Measurements from ENCODE around the gene TADA2A. TPM values are rescaled to one million over a fixed set of nuclear protein-coding genes. Genes with fewer than 3 reads are reported as not detected.

TADA2A gene
- total RNA-seq, 1 experiment from 2014 or later: 11.4 TPM

DNA sequence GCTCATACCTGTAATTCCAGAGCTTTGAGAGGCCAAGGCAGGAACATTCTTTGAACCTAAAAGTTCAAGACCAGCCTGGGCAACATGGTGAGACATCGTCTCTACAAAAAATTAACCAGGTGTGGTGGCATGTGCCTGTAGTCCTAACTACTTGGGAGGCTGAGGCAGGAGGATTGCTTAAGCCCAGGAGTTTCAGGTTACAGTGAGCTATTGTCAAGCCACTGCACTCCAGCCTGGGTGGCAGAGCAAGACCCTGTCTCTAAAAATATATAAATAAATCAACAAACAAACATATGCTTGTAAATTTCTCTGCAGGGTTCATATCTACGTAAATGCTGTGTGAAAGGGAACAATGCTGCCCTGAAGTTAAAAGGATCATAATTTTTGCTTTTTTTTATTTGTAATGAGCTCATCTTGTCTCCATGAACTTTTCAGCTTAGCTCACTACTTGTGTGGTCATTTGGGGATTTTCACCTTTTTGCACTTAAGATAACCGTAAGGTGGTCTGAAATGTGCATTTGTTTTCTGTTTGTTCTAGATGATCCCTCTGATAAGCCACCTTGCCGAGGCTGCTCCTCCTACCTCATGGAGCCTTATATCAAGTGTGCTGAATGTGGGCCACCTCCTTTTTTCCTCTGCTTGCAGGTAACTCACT lies 16.4 kb downstream of the TADA2A start:
- H3K36me3 ChIP-seq (ENCODE audit: control insufficient read depth, insufficient read depth, low read length): peaks cover 7% of the 10 kb centered on the region; the same call in 1 of the 2 replicates
- intact Hi-C loops (cut with micrococcal nuclease; ENCODE audit: unreplicated experiment) (no loop called here), in situ Hi-C loops (cut with HindIII; ENCODE audit: low pct_unique_long_range_greater_than_20kb, low sequenced_read_pairs) (no loop called here)
- no peak overlapping the region for H3K4me3 ChIP-seq (ENCODE audit: low read depth in 2 of 2, low read length in 2 of 2)
- no peak for TF ChIP-seq CTCF (IDR thresholded peaks at IDR 0.05)
- no peak for TF ChIP-seq TCF7L2 (IDR thresholded peaks at IDR 0.05; ENCODE audit: low read depth, low read length)
- no peak for TF ChIP-seq SIN3A (IDR thresholded peaks at IDR 0.05; ENCODE audit: borderline replicate concordance, insufficient read depth, low read depth, low read length)
- no peak for TF ChIP-seq POLR2AphosphoS5 (IDR thresholded peaks at IDR 0.05; ENCODE audit: low read depth, low read length)
- TF ChIP-seq, protein P1, sequence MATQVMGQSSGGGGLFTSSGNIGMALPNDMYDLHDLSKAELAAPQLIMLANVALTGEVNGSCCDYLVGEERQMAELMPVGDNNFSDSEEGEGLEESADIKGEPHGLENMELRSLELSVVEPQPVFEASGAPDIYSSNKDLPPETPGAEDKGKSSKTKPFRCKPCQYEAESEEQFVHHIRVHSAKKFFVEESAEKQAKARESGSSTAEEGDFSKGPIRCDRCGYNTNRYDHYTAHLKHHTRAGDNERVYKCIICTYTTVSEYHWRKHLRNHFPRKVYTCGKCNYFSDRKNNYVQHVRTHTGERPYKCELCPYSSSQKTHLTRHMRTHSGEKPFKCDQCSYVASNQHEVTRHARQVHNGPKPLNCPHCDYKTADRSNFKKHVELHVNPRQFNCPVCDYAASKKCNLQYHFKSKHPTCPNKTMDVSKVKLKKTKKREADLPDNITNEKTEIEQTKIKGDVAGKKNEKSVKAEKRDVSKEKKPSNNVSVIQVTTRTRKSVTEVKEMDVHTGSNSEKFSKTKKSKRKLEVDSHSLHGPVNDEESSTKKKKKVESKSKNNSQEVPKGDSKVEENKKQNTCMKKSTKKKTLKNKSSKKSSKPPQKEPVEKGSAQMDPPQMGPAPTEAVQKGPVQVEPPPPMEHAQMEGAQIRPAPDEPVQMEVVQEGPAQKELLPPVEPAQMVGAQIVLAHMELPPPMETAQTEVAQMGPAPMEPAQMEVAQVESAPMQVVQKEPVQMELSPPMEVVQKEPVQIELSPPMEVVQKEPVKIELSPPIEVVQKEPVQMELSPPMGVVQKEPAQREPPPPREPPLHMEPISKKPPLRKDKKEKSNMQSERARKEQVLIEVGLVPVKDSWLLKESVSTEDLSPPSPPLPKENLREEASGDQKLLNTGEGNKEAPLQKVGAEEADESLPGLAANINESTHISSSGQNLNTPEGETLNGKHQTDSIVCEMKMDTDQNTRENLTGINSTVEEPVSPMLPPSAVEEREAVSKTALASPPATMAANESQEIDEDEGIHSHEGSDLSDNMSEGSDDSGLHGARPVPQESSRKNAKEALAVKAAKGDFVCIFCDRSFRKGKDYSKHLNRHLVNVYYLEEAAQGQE (IDR thresholded peaks at IDR 0.05; ENCODE audit: insufficient read depth in 1 of 2, low read depth in 2 of 2, low read length in 1 of 2): no peak
- H3K9me3 ChIP-seq (ENCODE audit: control insufficient read depth, insufficient read depth, low read depth, low read length): no peaks in the 10 kb centered on the region
- DNase-seq (ENCODE audit: low read depth, low spot score) (no peak), ATAC-seq (no peak)
- H3K27ac ChIP-seq (ENCODE audit: low read length): no peak overlapping the region
- ChIA-PET CTCF (no interaction called here), POLR2A (interaction anchor here (0.6 kb wide), 1 partner anchor 118 kb away, joined by 5 read pairs; no protein-coding TSS in a partner anchor)
- no TSS peak for BruUV-seq (replicated peaks)
- H3K4me1 ChIP-seq (ENCODE audit: control insufficient read depth, insufficient read depth, low read length): no peaks in the 10 kb centered on the region
- no peaks in the 10 kb centered on the region for H3K27me3 ChIP-seq (ENCODE audit: control insufficient read depth, insufficient read depth, low read length)

GRCh38 chr17:37425268-37425667 lies 18.6 kb downstream of the TADA2A start:
- Histone ChIP-seq H3K36me3 (ENCODE audit: control insufficient read depth, insufficient read depth, low read length) (peaks cover 7% of the 10 kb centered on the region; the same call in 1 of the 2 replicates), H3K9me3 (ENCODE audit: control insufficient read depth, insufficient read depth, low read depth, low read length) (no peaks in the 10 kb centered on the region), H3K27ac (ENCODE audit: low read length) (no peak overlapping the region), H3K27me3 (ENCODE audit: control insufficient read depth, insufficient read depth, low read length) (no peaks in the 10 kb centered on the region), H3K4me3 (ENCODE audit: low read depth in 2 of 2, low read length in 2 of 2) (no peak overlapping the region), H3K4me1 (ENCODE audit: control insufficient read depth, insufficient read depth, low read length) (no peaks in the 10 kb centered on the region)
- DNase-seq (ENCODE audit: low read depth, low spot score) (no peak), ATAC-seq (no peak)
- no peak for TF ChIP-seq TCF7L2 (IDR thresholded peaks at IDR 0.05; ENCODE audit: low read depth, low read length)
- TF ChIP-seq SIN3A (IDR thresholded peaks at IDR 0.05; ENCODE audit: borderline replicate concordance, insufficient read depth, low read depth, low read length): no peak
- TF ChIP-seq POLR2AphosphoS5 (IDR thresholded peaks at IDR 0.05; ENCODE audit: low read depth, low read length): no peak
- in situ Hi-C loops (cut with HindIII; ENCODE audit: low pct_unique_long_range_greater_than_20kb, low sequenced_read_pairs): no loop called here
- CTCF ChIA-PET: no interaction called here
- BruUV-seq (replicated peaks): no TSS peak
- intact Hi-C loops (cut with micrococcal nuclease; ENCODE audit: unreplicated experiment): no loop called here
- POLR2A ChIA-PET: interaction anchor here (0.7 kb wide), 1 partner anchor 93 kb away, joined by 15 read pairs; no protein-coding TSS in a partner anchor

DNA sequence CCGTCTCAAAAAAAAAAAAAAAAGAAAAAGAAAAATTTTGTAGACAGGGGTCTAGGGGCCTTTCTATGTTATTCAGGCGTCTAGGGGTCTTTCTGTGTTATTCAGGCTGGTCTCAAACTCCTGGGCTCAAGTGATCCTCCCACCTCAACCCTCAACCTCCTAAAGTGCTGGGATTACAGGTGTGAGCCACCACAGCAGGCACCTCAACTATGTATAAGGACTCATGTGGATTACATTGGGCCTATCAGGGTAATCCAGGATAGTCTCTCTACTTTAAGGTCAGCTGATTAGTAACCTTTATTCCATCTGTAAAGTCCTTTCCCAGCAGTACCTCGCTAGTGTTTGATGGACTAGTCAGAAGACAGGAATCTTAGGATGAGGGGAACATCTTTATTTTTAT lies 22.4 kb downstream of the TADA2A start:
- intact Hi-C loops (cut with micrococcal nuclease; ENCODE audit: unreplicated experiment) (no loop called here), in situ Hi-C loops (cut with HindIII; ENCODE audit: low pct_unique_long_range_greater_than_20kb, low sequenced_read_pairs) (no loop called here)
- TF ChIP-seq POLR2AphosphoS5 (IDR thresholded peaks at IDR 0.05; ENCODE audit: low read depth, low read length): no peak
- TF ChIP-seq SIN3A (IDR thresholded peaks at IDR 0.05; ENCODE audit: borderline replicate concordance, insufficient read depth, low read depth, low read length): no peak
- no peak for TF ChIP-seq TCF7L2 (IDR thresholded peaks at IDR 0.05; ENCODE audit: low read depth, low read length)
- TF ChIP-seq, protein P1 (IDR thresholded peaks at IDR 0.05; ENCODE audit: insufficient read depth in 1 of 2, low read depth in 2 of 2, low read length in 1 of 2): no peak
- no peak for TF ChIP-seq CTCF (IDR thresholded peaks at IDR 0.05)
- Histone ChIP-seq H3K27me3 (ENCODE audit: control insufficient read depth, insufficient read depth, low read length) (no peaks in the 10 kb centered on the region), H3K36me3 (ENCODE audit: control insufficient read depth, insufficient read depth, low read length) (peaks cover 7% of the 10 kb centered on the region; the same call in 1 of the 2 replicates), H3K4me3 (ENCODE audit: low read depth in 2 of 2, low read length in 2 of 2) (no peak overlapping the region), H3K27ac (ENCODE audit: low read length) (no peak overlapping the region), H3K9me3 (ENCODE audit: control insufficient read depth, insufficient read depth, low read depth, low read length) (no peaks in the 10 kb centered on the region), H3K4me1 (ENCODE audit: control insufficient read depth, insufficient read depth, low read length) (no peaks in the 10 kb centered on the region)
- ChIA-PET POLR2A (no interaction called here), CTCF (no interaction called here)
- no peak for ATAC-seq
- BruUV-seq (replicated peaks): no TSS peak
- DNase-seq (ENCODE audit: low read depth, low spot score): no peak
